ENCODE measurements around the gene CEACAM4.

DNA sequence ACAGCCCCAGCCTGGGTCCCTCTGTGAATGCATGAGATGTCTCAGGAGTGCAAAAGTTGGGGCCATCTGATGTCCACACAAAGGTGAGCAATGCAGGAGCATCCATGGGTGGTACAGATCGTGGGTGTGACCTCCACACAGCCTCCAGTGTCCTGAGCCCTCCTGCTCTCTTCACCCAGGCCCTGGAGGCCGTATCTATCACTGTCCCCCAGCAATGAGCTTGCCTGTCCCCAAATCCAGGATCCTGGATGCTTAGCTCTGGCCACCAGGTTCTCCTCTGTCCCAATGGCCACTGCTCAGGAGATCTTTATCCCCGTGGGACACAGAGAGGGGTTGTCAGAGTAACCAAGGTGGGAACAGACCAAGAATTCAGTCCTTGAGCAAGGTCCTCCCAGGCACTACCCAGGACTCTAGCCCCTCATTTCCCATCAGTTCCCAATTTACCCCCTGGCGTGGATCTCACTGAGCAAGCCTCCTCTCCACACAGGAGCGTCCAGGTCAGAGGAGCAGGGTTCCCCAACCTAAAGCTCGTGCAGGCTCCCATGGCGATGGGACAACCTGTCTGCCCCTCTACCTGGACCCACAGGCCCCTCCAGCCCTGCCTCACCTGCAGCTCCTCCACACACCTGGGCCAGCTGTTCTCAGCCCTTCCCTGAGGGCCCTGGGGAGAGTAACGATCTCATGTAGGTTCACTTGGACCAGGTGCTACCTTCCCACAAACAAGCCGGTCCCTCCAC lies 39.6 kb downstream of the CEACAM4 start:
- TF ChIP-seq, protein P1, sequence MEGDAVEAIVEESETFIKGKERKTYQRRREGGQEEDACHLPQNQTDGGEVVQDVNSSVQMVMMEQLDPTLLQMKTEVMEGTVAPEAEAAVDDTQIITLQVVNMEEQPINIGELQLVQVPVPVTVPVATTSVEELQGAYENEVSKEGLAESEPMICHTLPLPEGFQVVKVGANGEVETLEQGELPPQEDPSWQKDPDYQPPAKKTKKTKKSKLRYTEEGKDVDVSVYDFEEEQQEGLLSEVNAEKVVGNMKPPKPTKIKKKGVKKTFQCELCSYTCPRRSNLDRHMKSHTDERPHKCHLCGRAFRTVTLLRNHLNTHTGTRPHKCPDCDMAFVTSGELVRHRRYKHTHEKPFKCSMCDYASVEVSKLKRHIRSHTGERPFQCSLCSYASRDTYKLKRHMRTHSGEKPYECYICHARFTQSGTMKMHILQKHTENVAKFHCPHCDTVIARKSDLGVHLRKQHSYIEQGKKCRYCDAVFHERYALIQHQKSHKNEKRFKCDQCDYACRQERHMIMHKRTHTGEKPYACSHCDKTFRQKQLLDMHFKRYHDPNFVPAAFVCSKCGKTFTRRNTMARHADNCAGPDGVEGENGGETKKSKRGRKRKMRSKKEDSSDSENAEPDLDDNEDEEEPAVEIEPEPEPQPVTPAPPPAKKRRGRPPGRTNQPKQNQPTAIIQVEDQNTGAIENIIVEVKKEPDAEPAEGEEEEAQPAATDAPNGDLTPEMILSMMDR (conservative IDR thresholded peaks at IDR 0.05; ENCODE audit: low read depth, low read length): no peak
- TF ChIP-seq POLR2A (IDR thresholded peaks at IDR 0.05; ENCODE audit: low read depth, low read length) (no peak), RFX5 (IDR thresholded peaks at IDR 0.05; ENCODE audit: low read depth, low read length) (no peak), NFE2L2 (IDR thresholded peaks at IDR 0.05; ENCODE audit: low read depth, low read length) (no peak), SMC3 (IDR thresholded peaks at IDR 0.05; ENCODE audit: low read depth, low read length) (no peak), FOS (IDR thresholded peaks at IDR 0.05; ENCODE audit: low read depth, low read length) (no peak), RAD21 (IDR thresholded peaks at IDR 0.05; ENCODE audit: low read length) (no peak), BHLHE40 (IDR thresholded peaks at IDR 0.05; ENCODE audit: low read depth, low read length) (no peak), RCOR1 (IDR thresholded peaks at IDR 0.05; ENCODE audit: insufficient replicate concordance, low read length) (no peak), MXI1 (IDR thresholded peaks at IDR 0.05; ENCODE audit: borderline replicate concordance, low read depth, low read length) (no peak), CEBPB (IDR thresholded peaks at IDR 0.05; ENCODE audit: low read depth, low read length) (no peak), CHD1 (IDR thresholded peaks at IDR 0.05; ENCODE audit: low read depth, low read length) (no peak)
- TF ChIP-seq, protein P2, sequence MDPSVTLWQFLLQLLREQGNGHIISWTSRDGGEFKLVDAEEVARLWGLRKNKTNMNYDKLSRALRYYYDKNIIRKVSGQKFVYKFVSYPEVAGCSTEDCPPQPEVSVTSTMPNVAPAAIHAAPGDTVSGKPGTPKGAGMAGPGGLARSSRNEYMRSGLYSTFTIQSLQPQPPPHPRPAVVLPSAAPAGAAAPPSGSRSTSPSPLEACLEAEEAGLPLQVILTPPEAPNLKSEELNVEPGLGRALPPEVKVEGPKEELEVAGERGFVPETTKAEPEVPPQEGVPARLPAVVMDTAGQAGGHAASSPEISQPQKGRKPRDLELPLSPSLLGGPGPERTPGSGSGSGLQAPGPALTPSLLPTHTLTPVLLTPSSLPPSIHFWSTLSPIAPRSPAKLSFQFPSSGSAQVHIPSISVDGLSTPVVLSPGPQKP (IDR thresholded peaks at IDR 0.05; ENCODE audit: borderline replicate concordance, low read depth, low read length): no peak
- TF ChIP-seq, protein P3, sequence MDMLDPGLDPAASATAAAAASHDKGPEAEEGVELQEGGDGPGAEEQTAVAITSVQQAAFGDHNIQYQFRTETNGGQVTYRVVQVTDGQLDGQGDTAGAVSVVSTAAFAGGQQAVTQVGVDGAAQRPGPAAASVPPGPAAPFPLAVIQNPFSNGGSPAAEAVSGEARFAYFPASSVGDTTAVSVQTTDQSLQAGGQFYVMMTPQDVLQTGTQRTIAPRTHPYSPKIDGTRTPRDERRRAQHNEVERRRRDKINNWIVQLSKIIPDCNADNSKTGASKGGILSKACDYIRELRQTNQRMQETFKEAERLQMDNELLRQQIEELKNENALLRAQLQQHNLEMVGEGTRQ (IDR thresholded peaks at IDR 0.05; ENCODE audit: low read depth, low read length): no peak
